H1 (cell line): ENCODE data around the gene CREBBP. TPM values are rescaled to one million over a fixed set of nuclear protein-coding genes. Genes with fewer than 3 reads are reported as not detected.

Experiments
- CTCF ChIA-PET: fragments of 300-600 bp; sonication (Branson Sonifier 250); formaldehyde crosslinking; loops from one replicate; lab custom pipeline; 2021; ENCODE audit not compliant: partially characterized antibody; lab: Charles Lee
- POLR2A ChIA-PET: fragments of 300-600 bp; sonication (Branson Sonifier 250); formaldehyde crosslinking; loops from one replicate; lab custom pipeline; 2021; ENCODE audit warnings: inconsistent platforms; ENCODE audit not compliant: partially characterized antibody; lab: Charles Lee
- DNase-seq, 2 experiments: peaks; one replicate each; pipeline versions ENCODE4 v3.0.0 to v3.0.0-alpha.2; 2010 to 2022; ENCODE audit warnings: low spot score in 2 of 2, low read depth in 1 of 2, mixed read lengths in 1 of 2
- FAIRE-seq: peaks from 2 replicates; lab custom pipeline; 2011; peaks lifted over from hg19 to GRCh38; lab: Jason Lieb, UNC
- H2AFZ ChIP-seq: 2 replicates; pipeline ENCODE4 v1.8.1; 2012; ENCODE audit warnings: low read length, inconsistent platforms
- H2AK5ac ChIP-seq: 2 replicates; pipeline ENCODE4 v1.6.1; 2013; ENCODE audit warnings: low read depth, low read length
- H2BK120ac ChIP-seq: replicated peaks from 2 replicates; pipeline ENCODE3; 2013; ENCODE audit warnings: low read depth, low read length, inconsistent platforms
- H2BK12ac ChIP-seq: 2 replicates; pipeline ENCODE4 v1.6.1; 2013; ENCODE audit warnings: low read depth, low read length
- H2BK15ac ChIP-seq: 2 replicates; pipeline ENCODE4 v1.6.1; 2013; ENCODE audit warnings: low read length
- H2BK20ac ChIP-seq: 2 replicates; pipeline ENCODE4 v1.6.1; 2013; ENCODE audit warnings: low read length
- H2BK5ac ChIP-seq: 2 replicates; pipeline ENCODE4 v1.6.1; 2013; ENCODE audit warnings: low read depth, low read length
- H3K14ac ChIP-seq: 2 replicates; pipeline ENCODE4 v1.6.1; 2013; ENCODE audit warnings: inconsistent platforms; ENCODE audit not compliant: insufficient read length
- H3K18ac ChIP-seq: 2 replicates; pipeline ENCODE4 v1.6.1; 2013; ENCODE audit warnings: low read length; ENCODE audit errors: extremely low read depth
- H3K23ac ChIP-seq: 2 replicates; pipeline ENCODE4 v1.6.1; 2013; ENCODE audit warnings: inconsistent platforms; ENCODE audit not compliant: insufficient read length
- H3K23me2 ChIP-seq: 2 replicates; pipeline ENCODE4 v1.6.1; 2013; ENCODE audit warnings: low read depth, low read length
- H3K27ac ChIP-seq: 2 replicates; pipeline ENCODE4 v1.6.1; 2011; ENCODE audit warnings: low read depth, low read length, inconsistent platforms
- H3K27me3 ChIP-seq, 4 experiments: replicated peaks in 1 of 4; 1 replicate in 1 of 4; 2 replicates in 3 of 4; pipeline versions ENCODE4 v1.6.1 to v1.8.1; 2011 to 2013; ENCODE audit warnings: low read length in 3 of 4, mild to moderate bottlenecking in 3 of 4, inconsistent platforms in 2 of 4, mixed read lengths in 2 of 4, moderate library complexity in 1 of 4; ENCODE audit not compliant: control insufficient read depth in 3 of 4, insufficient read depth in 3 of 4; ENCODE audit errors: extremely low read depth in 1 of 4
- H3K36me3 ChIP-seq, 4 experiments: 2 replicates each; pipeline versions ENCODE4 v1.6.1 to v1.8.1; 2011 to 2013; ENCODE audit warnings: mild to moderate bottlenecking in 4 of 4, low read length in 3 of 4, moderate library complexity in 2 of 4, control low read depth in 1 of 4, inconsistent platforms in 1 of 4; ENCODE audit not compliant: insufficient read depth in 4 of 4, control insufficient read depth in 2 of 4
- H3K4ac ChIP-seq: replicated peaks from 2 replicates; pipeline ENCODE3; 2013; ENCODE audit warnings: low read length, low read depth, mixed read lengths, inconsistent platforms; ENCODE audit not compliant: insufficient read length
- H3K4me1 ChIP-seq, 4 experiments: replicated peaks in 1 of 4; 1 replicate in 1 of 4; 2 replicates in 3 of 4; pipeline versions ENCODE4 v1.6.1 to v1.8.1; 2011 to 2013; ENCODE audit warnings: low read length in 3 of 4, inconsistent platforms in 2 of 4, mixed read lengths in 1 of 4; ENCODE audit not compliant: insufficient read depth in 4 of 4, control insufficient read depth in 3 of 4
- H3K4me2 ChIP-seq, 2 experiments: 2 replicates each; pipeline versions ENCODE4 v1.6.1 to v1.8.1; 2011 to 2013; ENCODE audit warnings: low read depth in 2 of 2, low read length in 2 of 2, control low read depth in 1 of 2, inconsistent platforms in 1 of 2, mild to moderate bottlenecking in 1 of 2; ENCODE audit not compliant: insufficient read depth in 1 of 2
- H3K4me3 ChIP-seq, 4 experiments: fragments of 200-600, 300-600 bp in 1 of 4; sonication (generic), shearing (Covaris generic), sonication (Bioruptor Twin) in 1 of 4; 2 replicates each; pipeline versions ENCODE4 v1.5.1 to v1.8.1; 2011 to 2016; ENCODE audit warnings: low read length in 4 of 4, low read depth in 3 of 4, control low read depth in 2 of 4, inconsistent platforms in 2 of 4, mild to moderate bottlenecking in 2 of 4, mixed read lengths in 1 of 4, moderate library complexity in 1 of 4; ENCODE audit not compliant: insufficient read depth in 2 of 4; ENCODE audit errors: extremely low read depth in 1 of 4
- H3K56ac ChIP-seq: replicated peaks from 2 replicates; pipeline ENCODE3; 2013; ENCODE audit warnings: low read depth, mild to moderate bottlenecking, mixed read lengths, low read length, inconsistent platforms; ENCODE audit not compliant: insufficient read length
- H3K79me1 ChIP-seq: 2 replicates; pipeline ENCODE4 v1.6.1; 2013; ENCODE audit warnings: low read depth, low read length, control low read depth
- H3K79me2 ChIP-seq, 2 experiments: 2 replicates each; pipeline versions ENCODE4 v1.6.1 to v1.8.1; 2012 to 2013; ENCODE audit warnings: low read length in 2 of 2, mild to moderate bottlenecking in 2 of 2, inconsistent platforms in 1 of 2; ENCODE audit not compliant: insufficient read depth in 2 of 2, control insufficient read depth in 1 of 2
- H3K9ac ChIP-seq, 4 experiments: replicated peaks in 1 of 4; 1 replicate in 1 of 4; 2 replicates in 3 of 4; pipeline versions ENCODE4 v1.6.1 to v1.8.1; 2011 to 2013; ENCODE audit warnings: low read depth in 3 of 4, low read length in 3 of 4, control low read depth in 2 of 4, mild to moderate bottlenecking in 2 of 4, moderate library complexity in 2 of 4, inconsistent platforms in 1 of 4; ENCODE audit errors: extremely low read depth in 1 of 4
- H3K9me3 ChIP-seq, 2 experiments: 2 replicates each; pipeline versions ENCODE4 v1.6.1 to v1.8.1; 2012 to 2013; ENCODE audit warnings: mild to moderate bottlenecking in 2 of 2, moderate library complexity in 2 of 2, control low read depth in 1 of 2, inconsistent platforms in 1 of 2, low read depth in 1 of 2, low read length in 1 of 2, mixed read lengths in 1 of 2; ENCODE audit not compliant: insufficient read depth in 2 of 2
- H4K20me1 ChIP-seq, 2 experiments: replicated peaks in 1 of 2; 2 replicates each; pipeline versions ENCODE3 to v1.8.1; 2011 to 2013; ENCODE audit warnings: inconsistent platforms in 2 of 2, low read length in 2 of 2, mild to moderate bottlenecking in 1 of 2; ENCODE audit not compliant: insufficient read depth in 2 of 2, control insufficient read depth in 1 of 2
- H4K5ac ChIP-seq: 2 replicates; pipeline ENCODE4 v1.6.1; 2013; ENCODE audit warnings: low read length, low read depth, mixed read lengths, inconsistent platforms; ENCODE audit not compliant: insufficient read length
- H4K8ac ChIP-seq: 2 replicates; pipeline ENCODE4 v1.8.0; 2013; ENCODE audit warnings: mild to moderate bottlenecking, moderate library complexity, low read length, inconsistent platforms; ENCODE audit not compliant: insufficient read depth; ENCODE audit errors: extremely low read depth
- H4K91ac ChIP-seq: replicated peaks from 2 replicates; pipeline ENCODE3; 2013; ENCODE audit warnings: low read length, mixed read lengths, inconsistent platforms; ENCODE audit not compliant: insufficient read length
- ATF3 ChIP-seq: IDR thresholded peaks from 2 replicates; pipeline ENCODE4 v1.6.1; 2011; ENCODE audit warnings: low read depth, mild to moderate bottlenecking, low read length; ENCODE audit not compliant: insufficient read depth
- CBX8 ChIP-seq: fragments of 300-800, 300-1000 bp; sonication (generic); IDR thresholded peaks from 2 replicates; pipeline ENCODE4 v1.7.1; 2016; ENCODE audit warnings: low read depth, low read length, borderline replicate concordance
- CHD1 ChIP-seq: IDR thresholded peaks from 2 replicates; pipeline ENCODE4 v1.6.1; 2012; ENCODE audit warnings: low read depth, low read length, improper control_type of control experiment
- PHF8 ChIP-seq: fragments of 200-600 bp; sonication (generic); conservative IDR thresholded peaks from 2 replicates; pipeline ENCODE4 v1.7.1; 2012; ENCODE audit warnings: low read depth, mild to moderate bottlenecking, inconsistent platforms, low read length, moderate library complexity
- RFX5 ChIP-seq: IDR thresholded peaks from 2 replicates; pipeline ENCODE4 v1.6.1; 2011; ENCODE audit warnings: low read depth, low read length, improper control_type of control experiment, borderline replicate concordance
- ZNF274 ChIP-seq: IDR thresholded peaks from 2 replicates; pipeline ENCODE4 v1.7.0; 2012; ENCODE audit warnings: low read length, borderline replicate concordance; ENCODE audit errors: extremely low read depth
- WGBS, 2 experiments: shearing (Covaris generic) in 1 of 2; methylation state at CpG; one replicate each; pipeline versions ENCODE4 v1.1.6 to v1.1.7; 2013 to 2015; ENCODE audit warnings: low lambda C conversion rate in 2 of 2, mixed read lengths in 2 of 2, inconsistent platforms in 1 of 2, low coverage in 1 of 2, missing lambda C conversion rate in 1 of 2; ENCODE audit not compliant: insufficient replicate concordance in 2 of 2, insufficient coverage in 1 of 2, insufficient read length in 1 of 2; ENCODE audit errors: extremely low coverage in 1 of 2, missing lambda C conversion rate in 1 of 2; 5-methylcytosine and 5-hydroxymethylcytosine counted together
- polyA plus RNA-seq, 7 experiments: library from polyadenylated mRNA; depleted of rRNA in 3 of 7; stranded (reverse) in 5 of 7; unstranded in 2 of 7; fragments of >200 nt in 5 of 7; fragments of 200-250 nt in 2 of 7; gene quantifications; 1 replicate in 5 of 7; 2 replicates in 1 of 7; 4 replicates in 1 of 7; pipeline versions ENCODE4 v1.2.1 to v1.2.3, GENCODE V29; 2011 to 2013; ENCODE audit warnings: missing spikeins in 2 of 7, mixed read lengths in 2 of 7
- total RNA-seq: library from RNA; stranded (reverse); fragmentation: NEBNext Ultra II Directional; extraction: Animal tissue kit (Norgen Biotek cat#: 25700); gene quantifications from 2 replicates; pipeline ENCODE4 v1.2.1, GENCODE V29; 2021

CREBBP gene
- total and polyA plus RNA-seq, 2 of the 8 experiments (the other 6 are each of a cell fraction or from before 2014, with no cell fraction given): 10.0 to 60.1 TPM

GRCh38 chr16:3755249-3755648 is 125.3 kb downstream of the CREBBP start:
- WGBS, 2 experiments: 94% methylated on average over 4 of the region's 4 CpGs; no CpG with 5 or more reads in 1 of the 2 experiments
- H4K91ac ChIP-seq: no peak overlapping the region
- H3K9ac ChIP-seq: no peak overlapping the region
- H2BK12ac ChIP-seq: no peak overlapping the region
- peaks cover 8 to 29% (median 18%) of the 10 kb centered on the region in 4 experiments for H3K36me3 ChIP-seq
- H3K4ac ChIP-seq: no peak overlapping the region
- no peaks in the 10 kb centered on the region for H3K9me3 ChIP-seq
- H3K4me3 ChIP-seq: no peak overlapping the region
- TF ChIP-seq ATF3 (no peak), PHF8 (no peak), CBX8 (no peak), CHD1 (no peak), RFX5 (no peak), ZNF274 (no peak)
- H2BK5ac ChIP-seq: no peak overlapping the region
- no peak overlapping the region for H2BK120ac ChIP-seq
- no peaks in the 10 kb centered on the region for H3K79me1 ChIP-seq
- ChIA-PET POLR2A (no interaction called here), CTCF (no interaction called here)
- no peak overlapping the region for H2BK15ac ChIP-seq
- peaks cover 2 to 3% of the 10 kb centered on the region in 2 experiments for H4K20me1 ChIP-seq
- DNase-seq (no peak), FAIRE-seq (no peak)
- H3K56ac ChIP-seq: no peak overlapping the region
- no peak overlapping the region for H3K4me2 ChIP-seq
- no peaks in the 10 kb centered on the region for H3K4me1 ChIP-seq
- no peaks in the 10 kb centered on the region for H3K23me2 ChIP-seq
- H3K18ac ChIP-seq: no peak overlapping the region
- no peak overlapping the region for H3K23ac ChIP-seq
- H2AFZ ChIP-seq: no peak overlapping the region
- H2BK20ac ChIP-seq: no peak overlapping the region
- H3K27me3 ChIP-seq: no peaks in the 10 kb centered on the region
- H3K27ac ChIP-seq: no peak overlapping the region
- H3K79me2 ChIP-seq: no peaks in the 10 kb centered on the region
- H3K14ac ChIP-seq: no peak overlapping the region
- no peak overlapping the region for H4K8ac ChIP-seq
- H4K5ac ChIP-seq: no peak overlapping the region
- H2AK5ac ChIP-seq: no peak overlapping the region
